Progenitor cell of endocrine pancreas (in vitro differentiated cells): ENCODE measurements around the gene BSN. TPM values are rescaled to one million over a fixed set of nuclear protein-coding genes. Genes with fewer than 3 reads are reported as not detected.

ENCODE experiments used
- DNase-seq: peaks from one replicate; pipeline ENCODE4 v3.0.0; 2021; ENCODE audit warnings: low spot score; ENCODE audit not compliant: unreplicated experiment
- H3K27ac Mint-ChIP-seq: 2 replicates; pipeline ENCODE4 v1.8.0; 2021; ENCODE audit warnings: mild to moderate bottlenecking, moderate library complexity, mixed read lengths
- H3K27me3 Mint-ChIP-seq: 2 replicates; pipeline ENCODE4 v1.8.0; 2021; ENCODE audit warnings: mixed read lengths
- H3K36me3 Mint-ChIP-seq: 2 replicates; pipeline ENCODE4 v1.8.0; 2022; ENCODE audit warnings: mixed read lengths; ENCODE audit not compliant: insufficient read depth
- H3K4me1 Mint-ChIP-seq: 2 replicates; pipeline ENCODE4 v1.8.0; 2021; ENCODE audit warnings: low read depth, mixed read lengths
- H3K4me3 Mint-ChIP-seq: 2 replicates; pipeline ENCODE4 v1.8.0; 2021; ENCODE audit warnings: low read depth, mild to moderate bottlenecking, moderate library complexity, mixed read lengths
- H3K9me3 Mint-ChIP-seq: 2 replicates; pipeline ENCODE4 v1.8.0; 2021; ENCODE audit warnings: low read depth, mixed read lengths
- CTCF ChIP-seq: fragments of 200-600 bp; sonication (generic); IDR thresholded peaks from one replicate; pipeline ENCODE4 v1.5.0; 2021; ENCODE audit warnings: antibody characterized with exemption, mild to moderate bottlenecking; ENCODE audit not compliant: unreplicated experiment
- total RNA-seq: library from RNA; stranded (reverse); gene quantifications from 2 replicates; pipeline ENCODE4 v1.2.1, GENCODE V29; 2021

Gene BSN
- total RNA-seq, 1 donor from 2014 or later: 3.8 TPM

GRCh38 chr3:49556500-49557275, 2.4 kb downstream of the BSN start:
- Mint-ChIP-seq H3K36me3 (no peaks in the 10 kb centered on the region), H3K4me3 (no peak overlapping the region), H3K27ac (no peak overlapping the region), H3K27me3 (peaks cover 15% of the 10 kb centered on the region), H3K9me3 (peaks cover 4% of the 10 kb centered on the region), H3K4me1 (peaks cover 13% of the 10 kb centered on the region)
- no peak for DNase-seq
- TF ChIP-seq CTCF: no peak

GRCh38 chr3:49563040-49563578, 8.8 kb downstream of the BSN start:
- Mint-ChIP-seq H3K27me3 (peaks cover 5% of the 10 kb centered on the region), H3K36me3 (no peaks in the 10 kb centered on the region), H3K27ac (no peak overlapping the region), H3K4me1 (no peaks in the 10 kb centered on the region), H3K9me3 (peaks cover 4% of the 10 kb centered on the region), H3K4me3 (no peak overlapping the region)
- DNase-seq: no peak
- peak; percentile 13 for TF ChIP-seq CTCF

- peaks cover 4% of the 10 kb centered on the region for H3K9me3 Mint-ChIP-seq
- DNase-seq: no peak
- H3K27ac Mint-ChIP-seq: peak overlapping the region; percentile 39
- no peaks in the 10 kb centered on the region for H3K36me3 Mint-ChIP-seq
- peaks cover 4% of the 10 kb centered on the region for H3K27me3 Mint-ChIP-seq
- no peak overlapping the region for H3K4me3 Mint-ChIP-seq
- H3K4me1 Mint-ChIP-seq: no peaks in the 10 kb centered on the region
- TF ChIP-seq CTCF: no peak
Observed at GRCh38 chr3:49563766-49564165, 9.5 kb downstream of the BSN start.

GRCh38 chr3:49566312-49566711, 12.0 kb downstream of the BSN start:
- DNase-seq: no peak
- Mint-ChIP-seq H3K36me3 (no peaks in the 10 kb centered on the region), H3K4me3 (no peak overlapping the region), H3K9me3 (no peaks in the 10 kb centered on the region), H3K27me3 (no peaks in the 10 kb centered on the region), H3K4me1 (no peaks in the 10 kb centered on the region), H3K27ac (no peak overlapping the region)
- TF ChIP-seq CTCF: no peak

GRCh38 chr3:49567406-49567805, 13.1 kb downstream of the BSN start:
- TF ChIP-seq CTCF: no peak
- H3K27ac Mint-ChIP-seq: no peak overlapping the region
- no peak overlapping the region for H3K4me3 Mint-ChIP-seq
- H3K27me3 Mint-ChIP-seq: no peaks in the 10 kb centered on the region
- no peaks in the 10 kb centered on the region for H3K36me3 Mint-ChIP-seq
- no peak for DNase-seq
- H3K9me3 Mint-ChIP-seq: no peaks in the 10 kb centered on the region
- no peaks in the 10 kb centered on the region for H3K4me1 Mint-ChIP-seq
